Measurements from ENCODE around the gene SLC6A2. TPM values are rescaled to one million over a fixed set of nuclear protein-coding genes. Genes with fewer than 3 reads are reported as not detected.

Gene SLC6A2
- total and polyA plus RNA-seq, 9 of the 15 experiments (the other 6 are each of a cell fraction or from before 2014, with no cell fraction given), result not detected

DNA sequence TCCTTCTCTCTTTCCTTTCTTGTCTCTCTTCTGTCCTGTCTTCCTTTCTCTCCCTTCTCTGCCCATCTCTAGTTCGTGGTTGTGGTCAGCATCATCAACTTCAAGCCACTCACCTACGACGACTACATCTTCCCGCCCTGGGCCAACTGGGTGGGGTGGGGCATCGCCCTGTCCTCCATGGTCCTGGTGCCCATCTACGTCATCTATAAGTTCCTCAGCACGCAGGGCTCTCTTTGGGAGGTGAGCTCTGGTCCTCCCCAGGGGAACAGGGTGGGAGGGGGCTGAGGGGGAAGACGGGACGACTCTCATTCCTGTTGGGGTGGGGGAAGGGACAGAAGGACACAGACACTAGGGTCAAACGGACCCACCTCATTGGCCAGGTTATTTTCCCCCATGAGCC is 44.3 kb downstream of the SLC6A2 start:
- ChIA-PET CTCF (ENCODE audit: low intra/inter-chr PET ratio) (interaction anchor here (6.5 kb wide), 1 partner anchor 236 kb away, joined by 139 read pairs; no protein-coding TSS in a partner anchor), POLR2A (no interaction called here)
- DNase-seq (ENCODE audit: extremely low read depth in 1 of 4, low spot score in 3 of 4) (no peak), FAIRE-seq (no peak), ATAC-seq (no peak)
- Histone ChIP-seq H3K27ac (ENCODE audit: extremely low read depth, low read depth, low read length) (no peak overlapping the region), H3K4me1 (replicated peaks in 1 of 2; ENCODE audit: control insufficient read depth in 2 of 2, insufficient read depth in 2 of 2, low read length in 2 of 2) (no peaks in the 10 kb centered on the region), H3K4me2 (ENCODE audit: insufficient read depth, low read length) (no peak overlapping the region), H3K9me3 (replicated peaks; ENCODE audit: control insufficient read depth, insufficient read depth, low read depth, low read length) (no peaks in the 10 kb centered on the region), H3K79me2 (ENCODE audit: control insufficient read depth, insufficient read depth, low read length) (no peaks in the 10 kb centered on the region), H3K9me1 (ENCODE audit: control insufficient read depth, insufficient read depth, low read length) (no peaks in the 10 kb centered on the region), H2AFZ (ENCODE audit: low read depth, low read length) (no peak overlapping the region), H3K4me3 (no peak overlapping the region), H3K27me3 (ENCODE audit: control insufficient read depth in 2 of 2, insufficient read depth in 2 of 2, low read length in 2 of 2) (peaks cover 0 to 4% of the 10 kb centered on the region in 2 experiments; a peak in 3 of 5 replicates), H3K9ac (ENCODE audit: insufficient read depth in 1 of 2, low read depth in 2 of 2, low read length in 2 of 2) (no peak overlapping the region), H4K20me1 (replicated peaks; ENCODE audit: control insufficient read depth, insufficient read depth, low read length) (no peaks in the 10 kb centered on the region; the same call in 1 of the 2 replicates), H3K36me3 (ENCODE audit: control insufficient read depth, insufficient read depth, low read length) (no peaks in the 10 kb centered on the region)
- in situ Hi-C loops (cut with MboI) (loop anchor here (5.0 kb wide), 1 partner anchor 233 kb away; no protein-coding TSS in a partner anchor), intact Hi-C loops (cut with micrococcal nuclease) (loop anchor here (5.0 kb wide), 1 partner anchor 58 kb away; no protein-coding TSS in a partner anchor)
- BruUV-seq (replicated peaks), result no TSS peak
- WGBS (ENCODE audit: insufficient coverage, low coverage, missing lambda C conversion rate), result 0% methylated on average over 9 of the region's 10 CpGs
- TF ChIP-seq ELF1 (tag; IDR thresholded peaks at IDR 0.05) (no peak), RB1 (IDR thresholded peaks at IDR 0.05; ENCODE audit: low read depth) (no peak), E4F1 (CRISPR knock-in tag; IDR thresholded peaks at IDR 0.05; ENCODE audit: borderline replicate concordance) (no peak), LCOR (CRISPR knock-in tag; IDR thresholded peaks at IDR 0.05) (no peak), GABPB1 (CRISPR knock-in tag; IDR thresholded peaks at IDR 0.05) (no peak), ZC3H8 (IDR thresholded peaks at IDR 0.05) (no peak), NFIC (IDR thresholded peaks at IDR 0.05) (no peak), ZNF778 (CRISPR knock-in tag; IDR thresholded peaks at IDR 0.05) (no peak), CBFA2T2 (conservative IDR thresholded peaks at IDR 0.05) (no peak), ZEB2 (IDR thresholded peaks at IDR 0.05) (no peak), PHF21A (IDR thresholded peaks at IDR 0.05; ENCODE audit: borderline replicate concordance, low read depth) (no peak), CBFB (CRISPR knock-in tag; IDR thresholded peaks at IDR 0.05) (no peak), HBP1 (CRISPR knock-in tag; IDR thresholded peaks at IDR 0.05) (no peak)
- TF ChIP-seq, protein P1, sequence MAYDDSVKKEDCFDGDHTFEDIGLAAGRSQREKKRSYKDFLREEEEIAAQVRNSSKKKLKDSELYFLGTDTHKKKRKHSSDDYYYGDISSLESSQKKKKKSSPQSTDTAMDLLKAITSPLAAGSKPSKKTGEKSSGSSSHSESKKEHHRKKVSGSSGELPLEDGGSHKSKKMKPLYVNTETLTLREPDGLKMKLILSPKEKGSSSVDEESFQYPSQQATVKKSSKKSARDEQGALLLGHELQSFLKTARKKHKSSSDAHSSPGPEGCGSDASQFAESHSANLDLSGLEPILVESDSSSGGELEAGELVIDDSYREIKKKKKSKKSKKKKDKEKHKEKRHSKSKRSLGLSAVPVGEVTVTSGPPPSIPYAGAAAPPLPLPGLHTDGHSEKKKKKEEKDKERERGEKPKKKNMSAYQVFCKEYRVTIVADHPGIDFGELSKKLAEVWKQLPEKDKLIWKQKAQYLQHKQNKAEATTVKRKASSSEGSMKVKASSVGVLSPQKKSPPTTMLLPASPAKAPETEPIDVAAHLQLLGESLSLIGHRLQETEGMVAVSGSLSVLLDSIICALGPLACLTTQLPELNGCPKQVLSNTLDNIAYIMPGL (CRISPR knock-in tag; IDR thresholded peaks at IDR 0.05), result no peak

Data from K562 (cell line).